PC-9 (cell line): Measurements from ENCODE around the gene EVI5.

Experiments
- CTCF ChIP-seq: fragments of 200-600 bp; sonication (generic); conservative IDR thresholded peaks from 2 replicates; pipeline ENCODE4 v1.6.1; 2017; ENCODE audit warnings: mixed run types, antibody characterized with exemption, mild to moderate bottlenecking, moderate library complexity
- EZH2 ChIP-seq: fragments of 200-600 bp; sonication (generic); IDR thresholded peaks from 2 replicates; pipeline ENCODE4 v1.8.0; 2017; ENCODE audit warnings: antibody characterized with exemption, low read depth

- no peak for TF ChIP-seq CTCF
- no peak for TF ChIP-seq EZH2
Observed at GRCh38 chr1:92527670-92528069, 257.2 kb downstream of the EVI5 start.
